Liver (tissue), 9 donors: ENCODE results near the gene RSPO4. TPM values are rescaled to one million over a fixed set of nuclear protein-coding genes. Genes with fewer than 3 reads are reported as not detected.

ENCODE experiments used
- DNase-seq: peaks from one replicate; pipeline ENCODE4 v3.0.0-alpha.2; 2017; ENCODE audit warnings: low spot score
- H3K27ac ChIP-seq, 2 donors: one replicate each; pipeline ENCODE4 v1.7.0; 2013; ENCODE audit warnings: inconsistent platforms in 2 of 2, low read length in 2 of 2, control low read depth in 1 of 2, low read depth in 1 of 2, mild to moderate bottlenecking in 1 of 2
- H3K27me3 ChIP-seq, 4 donors: one replicate each; pipeline versions ENCODE4 v1.6.1 to v1.7.0; 2013; ENCODE audit warnings: low read length in 3 of 4, inconsistent platforms in 1 of 4, mild to moderate bottlenecking in 1 of 4, moderate library complexity in 1 of 4; ENCODE audit not compliant: control insufficient read depth in 4 of 4, insufficient read depth in 4 of 4
- H3K36me3 ChIP-seq, 4 donors: one replicate each; pipeline versions ENCODE4 v1.6.1 to v1.7.0; 2013; ENCODE audit warnings: low read length in 3 of 4, mild to moderate bottlenecking in 3 of 4, low read depth in 1 of 4, moderate library complexity in 1 of 4; ENCODE audit not compliant: control insufficient read depth in 4 of 4, insufficient read depth in 3 of 4
- H3K4me1 ChIP-seq, 4 donors: one replicate each; pipeline versions ENCODE4 v1.6.1 to v1.7.0; 2013; ENCODE audit warnings: low read length in 3 of 4, mild to moderate bottlenecking in 3 of 4, moderate library complexity in 1 of 4; ENCODE audit not compliant: control insufficient read depth in 4 of 4, insufficient read depth in 4 of 4
- H3K4me3 ChIP-seq, 3 donors: one replicate each; pipeline versions ENCODE4 v1.6.1 to v1.7.0; 2013; ENCODE audit warnings: low read length in 3 of 3, control low read depth in 1 of 3, low read depth in 1 of 3, mild to moderate bottlenecking in 1 of 3
- H3K9ac ChIP-seq, 2 donors: one replicate each; pipeline ENCODE4 v1.7.0; 2013; ENCODE audit warnings: low read length in 2 of 2, mild to moderate bottlenecking in 2 of 2, moderate library complexity in 2 of 2, control low read depth in 1 of 2, low read depth in 1 of 2
- H3K9me3 ChIP-seq, 4 donors: one replicate each; pipeline versions ENCODE4 v1.6.1 to v1.7.0; 2013; ENCODE audit warnings: low read length in 3 of 4; ENCODE audit not compliant: control insufficient read depth in 4 of 4
- EGR1 ChIP-seq, 2 donors: IDR thresholded peaks; 2 replicates each; pipeline ENCODE4 v1.6.1; 2016 to 2018; ENCODE audit warnings: antibody characterized with exemption in 2 of 2, low read depth in 2 of 2
- FOXA1 ChIP-seq: IDR thresholded peaks from 2 replicates; pipeline ENCODE4 v1.6.1; 2016; ENCODE audit warnings: antibody characterized with exemption
- HNF4A ChIP-seq, 2 donors: conservative IDR thresholded peaks; 2 replicates each; pipeline ENCODE4 v1.6.1; 2016; ENCODE audit warnings: antibody characterized with exemption in 2 of 2, mild to moderate bottlenecking in 2 of 2
- HNF4G ChIP-seq: IDR thresholded peaks from 2 replicates; pipeline ENCODE4 v1.6.1; 2016; ENCODE audit warnings: antibody characterized with exemption
- JUND ChIP-seq, 2 donors: IDR thresholded peaks; 2 replicates each; pipeline ENCODE4 v1.6.1; 2016; ENCODE audit warnings: antibody characterized with exemption in 2 of 2
- NR2F2 ChIP-seq: IDR thresholded peaks from 2 replicates; pipeline ENCODE4 v1.6.1; 2016; ENCODE audit warnings: antibody characterized with exemption
- RAD21 ChIP-seq, 2 donors: IDR thresholded peaks; 2 replicates each; pipeline ENCODE4 v1.6.1; 2016; ENCODE audit warnings: antibody characterized with exemption in 2 of 2, mild to moderate bottlenecking in 2 of 2
- RXRA ChIP-seq, 2 donors: IDR thresholded peaks; 2 replicates each; pipeline ENCODE4 v1.6.1; 2017 to 2018; ENCODE audit warnings: antibody characterized with exemption in 2 of 2, mild to moderate bottlenecking in 1 of 2
- WGBS: extraction: QIAGEN DNeasy Blood & Tissue Kit; methylation state at CpG from one replicate; pipeline ENCODE4 v1.1.7; 2013; 5-methylcytosine and 5-hydroxymethylcytosine counted together
- polyA plus RNA-seq, 2 donors: library from polyadenylated mRNA; stranded (reverse) in 1 of 2; unstranded in 1 of 2; fragments of 200-250 nt in 1 of 2; fragments of >200 nt in 1 of 2; fragmentation: Nextera tagmentation in 1 of 2; extraction: Ambion mirVana in 1 of 2; gene quantifications; one replicate each; pipeline versions ENCODE4 v1.2.1 to v1.2.3, GENCODE V29; 2013 to 2015
- total RNA-seq, 2 donors: library from RNA; depleted of rRNA; stranded (reverse); fragments of >200 nt; gene quantifications; one replicate each; pipeline ENCODE4 v1.2.3, GENCODE V29; 2014
- TF ChIP-seq, protein P1 (sequence below): IDR thresholded peaks from 2 replicates; pipeline ENCODE4 v1.6.1; 2016; ENCODE audit warnings: antibody characterized with exemption
- TF ChIP-seq, protein P2 (sequence below): fragments of 150-350 bp; IDR thresholded peaks from 2 replicates; pipeline ENCODE4 v1.5.1; 2017; ENCODE audit warnings: improper control_type of control experiment, low read depth, low read length; ENCODE audit not compliant: missing input control
- TF ChIP-seq, protein P3 (sequence below): IDR thresholded peaks from 2 replicates; pipeline ENCODE4 v1.6.1; 2016; ENCODE audit warnings: antibody characterized with exemption
- TF ChIP-seq, protein P4 (sequence below): IDR thresholded peaks from 2 replicates; pipeline ENCODE4 v1.6.1; 2016; ENCODE audit warnings: antibody characterized with exemption, mild to moderate bottlenecking
- donor health status: healthy.
- donor health status: healthy.
- donor health status: healthy.
- donor health status: healthy.
- donor health status: healthy.

RSPO4 gene
- total and polyA plus RNA-seq, 4 donors: not detected

DNA sequence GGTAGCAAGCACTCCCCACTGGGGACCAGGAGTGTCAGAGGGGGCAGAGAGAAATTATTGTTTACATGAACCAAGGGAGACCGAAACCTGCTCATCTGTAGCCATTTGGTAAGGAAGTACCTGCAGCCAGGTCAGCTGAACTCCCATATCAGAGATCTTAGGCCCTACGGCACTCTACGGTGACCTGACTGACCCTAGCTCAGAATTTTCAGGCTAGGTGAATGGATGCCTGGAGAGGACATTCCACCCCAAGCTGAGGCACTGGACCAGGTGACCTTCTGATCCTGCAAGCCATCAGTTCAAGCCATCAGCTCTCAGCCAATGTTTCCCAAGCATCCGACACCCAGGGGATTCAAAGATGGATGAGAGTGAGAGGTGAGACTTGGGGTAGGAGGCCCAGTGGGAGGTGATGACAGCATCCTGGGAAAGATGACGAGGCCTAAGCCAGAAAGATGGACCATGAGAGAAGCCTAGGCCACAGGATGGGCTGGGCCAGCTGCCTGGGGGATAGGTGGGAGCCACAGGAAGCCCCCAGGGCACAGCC, 88.7 kb downstream of the RSPO4 start:
- no peaks in the 10 kb centered on the region for H3K9me3 ChIP-seq
- H3K27ac ChIP-seq: no peak overlapping the region
- WGBS: 82% methylated on average over 5 of the region's 5 CpGs
- no peak overlapping the region for H3K4me3 ChIP-seq
- no peaks in the 10 kb centered on the region for H3K36me3 ChIP-seq
- TF ChIP-seq EGR1 (IDR thresholded peaks at IDR 0.05; ENCODE audit: low read depth in 2 of 2): no peak
- TF ChIP-seq RXRA (IDR thresholded peaks at IDR 0.05): no peak
- TF ChIP-seq HNF4G: no peak
- TF ChIP-seq, protein P1, sequence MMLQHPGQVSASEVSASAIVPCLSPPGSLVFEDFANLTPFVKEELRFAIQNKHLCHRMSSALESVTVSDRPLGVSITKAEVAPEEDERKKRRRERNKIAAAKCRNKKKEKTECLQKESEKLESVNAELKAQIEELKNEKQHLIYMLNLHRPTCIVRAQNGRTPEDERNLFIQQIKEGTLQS: no peak
- TF ChIP-seq, protein P2, sequence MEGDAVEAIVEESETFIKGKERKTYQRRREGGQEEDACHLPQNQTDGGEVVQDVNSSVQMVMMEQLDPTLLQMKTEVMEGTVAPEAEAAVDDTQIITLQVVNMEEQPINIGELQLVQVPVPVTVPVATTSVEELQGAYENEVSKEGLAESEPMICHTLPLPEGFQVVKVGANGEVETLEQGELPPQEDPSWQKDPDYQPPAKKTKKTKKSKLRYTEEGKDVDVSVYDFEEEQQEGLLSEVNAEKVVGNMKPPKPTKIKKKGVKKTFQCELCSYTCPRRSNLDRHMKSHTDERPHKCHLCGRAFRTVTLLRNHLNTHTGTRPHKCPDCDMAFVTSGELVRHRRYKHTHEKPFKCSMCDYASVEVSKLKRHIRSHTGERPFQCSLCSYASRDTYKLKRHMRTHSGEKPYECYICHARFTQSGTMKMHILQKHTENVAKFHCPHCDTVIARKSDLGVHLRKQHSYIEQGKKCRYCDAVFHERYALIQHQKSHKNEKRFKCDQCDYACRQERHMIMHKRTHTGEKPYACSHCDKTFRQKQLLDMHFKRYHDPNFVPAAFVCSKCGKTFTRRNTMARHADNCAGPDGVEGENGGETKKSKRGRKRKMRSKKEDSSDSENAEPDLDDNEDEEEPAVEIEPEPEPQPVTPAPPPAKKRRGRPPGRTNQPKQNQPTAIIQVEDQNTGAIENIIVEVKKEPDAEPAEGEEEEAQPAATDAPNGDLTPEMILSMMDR: no peak
- TF ChIP-seq FOXA1: no peak
- no peaks in the 10 kb centered on the region for H3K4me1 ChIP-seq
- no peaks in the 10 kb centered on the region for H3K27me3 ChIP-seq
- no peak for DNase-seq
- no peak overlapping the region for H3K9ac ChIP-seq

DNA sequence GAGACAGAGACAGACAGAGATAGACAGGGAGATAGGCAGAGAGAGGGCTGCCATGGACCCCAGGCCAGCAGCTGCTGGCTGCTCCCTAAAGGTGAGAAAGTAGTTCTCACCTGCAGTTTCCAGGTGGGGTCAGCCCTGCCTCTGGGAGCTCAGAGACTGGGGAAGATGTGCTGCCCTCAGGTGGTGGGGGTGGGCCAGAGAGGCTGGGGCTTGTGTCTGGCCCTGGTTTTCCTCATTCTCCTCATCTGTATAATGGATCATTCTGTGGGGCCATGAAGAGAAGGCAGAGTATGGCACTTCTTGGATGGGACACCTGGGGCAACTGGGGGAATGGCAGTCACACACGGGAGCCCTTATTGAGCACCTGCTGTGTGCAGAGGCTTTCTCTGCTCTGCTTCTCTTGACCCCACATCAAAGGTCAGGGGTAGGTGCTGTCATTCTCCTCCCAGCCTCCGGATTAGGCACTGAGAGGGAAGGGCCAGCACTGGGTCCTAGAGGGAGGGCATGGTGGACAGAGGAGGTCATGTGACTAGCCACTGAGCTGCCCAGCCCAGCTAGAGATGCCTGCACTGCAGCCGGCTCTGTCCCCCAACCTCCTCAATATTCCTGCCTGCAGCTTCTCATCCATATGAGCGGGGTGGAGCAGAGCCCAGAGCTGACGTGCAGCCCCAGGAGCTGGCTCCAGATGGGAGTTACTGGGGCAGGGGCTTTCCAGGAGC, 90.1 kb downstream of the RSPO4 start:
- Histone ChIP-seq H3K4me3 (no peak overlapping the region), H3K9me3 (no peaks in the 10 kb centered on the region), H3K27me3 (no peaks in the 10 kb centered on the region), H3K27ac (no peak overlapping the region), H3K4me1 (no peaks in the 10 kb centered on the region), H3K36me3 (no peaks in the 10 kb centered on the region), H3K9ac (no peak overlapping the region)
- whole genome bisulfite sequencing: 63% methylated on average over 5 of the region's 5 CpGs
- no peak for TF ChIP-seq RAD21 (IDR thresholded peaks at IDR 0.05)
- no peak for TF ChIP-seq HNF4A (conservative IDR thresholded peaks at IDR 0.05)
- TF ChIP-seq, protein P3, sequence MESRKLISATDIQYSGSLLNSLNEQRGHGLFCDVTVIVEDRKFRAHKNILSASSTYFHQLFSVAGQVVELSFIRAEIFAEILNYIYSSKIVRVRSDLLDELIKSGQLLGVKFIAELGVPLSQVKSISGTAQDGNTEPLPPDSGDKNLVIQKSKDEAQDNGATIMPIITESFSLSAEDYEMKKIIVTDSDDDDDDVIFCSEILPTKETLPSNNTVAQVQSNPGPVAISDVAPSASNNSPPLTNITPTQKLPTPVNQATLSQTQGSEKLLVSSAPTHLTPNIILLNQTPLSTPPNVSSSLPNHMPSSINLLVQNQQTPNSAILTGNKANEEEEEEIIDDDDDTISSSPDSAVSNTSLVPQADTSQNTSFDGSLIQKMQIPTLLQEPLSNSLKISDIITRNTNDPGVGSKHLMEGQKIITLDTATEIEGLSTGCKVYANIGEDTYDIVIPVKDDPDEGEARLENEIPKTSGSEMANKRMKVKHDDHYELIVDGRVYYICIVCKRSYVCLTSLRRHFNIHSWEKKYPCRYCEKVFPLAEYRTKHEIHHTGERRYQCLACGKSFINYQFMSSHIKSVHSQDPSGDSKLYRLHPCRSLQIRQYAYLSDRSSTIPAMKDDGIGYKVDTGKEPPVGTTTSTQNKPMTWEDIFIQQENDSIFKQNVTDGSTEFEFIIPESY: no peak
- TF ChIP-seq, protein P4, sequence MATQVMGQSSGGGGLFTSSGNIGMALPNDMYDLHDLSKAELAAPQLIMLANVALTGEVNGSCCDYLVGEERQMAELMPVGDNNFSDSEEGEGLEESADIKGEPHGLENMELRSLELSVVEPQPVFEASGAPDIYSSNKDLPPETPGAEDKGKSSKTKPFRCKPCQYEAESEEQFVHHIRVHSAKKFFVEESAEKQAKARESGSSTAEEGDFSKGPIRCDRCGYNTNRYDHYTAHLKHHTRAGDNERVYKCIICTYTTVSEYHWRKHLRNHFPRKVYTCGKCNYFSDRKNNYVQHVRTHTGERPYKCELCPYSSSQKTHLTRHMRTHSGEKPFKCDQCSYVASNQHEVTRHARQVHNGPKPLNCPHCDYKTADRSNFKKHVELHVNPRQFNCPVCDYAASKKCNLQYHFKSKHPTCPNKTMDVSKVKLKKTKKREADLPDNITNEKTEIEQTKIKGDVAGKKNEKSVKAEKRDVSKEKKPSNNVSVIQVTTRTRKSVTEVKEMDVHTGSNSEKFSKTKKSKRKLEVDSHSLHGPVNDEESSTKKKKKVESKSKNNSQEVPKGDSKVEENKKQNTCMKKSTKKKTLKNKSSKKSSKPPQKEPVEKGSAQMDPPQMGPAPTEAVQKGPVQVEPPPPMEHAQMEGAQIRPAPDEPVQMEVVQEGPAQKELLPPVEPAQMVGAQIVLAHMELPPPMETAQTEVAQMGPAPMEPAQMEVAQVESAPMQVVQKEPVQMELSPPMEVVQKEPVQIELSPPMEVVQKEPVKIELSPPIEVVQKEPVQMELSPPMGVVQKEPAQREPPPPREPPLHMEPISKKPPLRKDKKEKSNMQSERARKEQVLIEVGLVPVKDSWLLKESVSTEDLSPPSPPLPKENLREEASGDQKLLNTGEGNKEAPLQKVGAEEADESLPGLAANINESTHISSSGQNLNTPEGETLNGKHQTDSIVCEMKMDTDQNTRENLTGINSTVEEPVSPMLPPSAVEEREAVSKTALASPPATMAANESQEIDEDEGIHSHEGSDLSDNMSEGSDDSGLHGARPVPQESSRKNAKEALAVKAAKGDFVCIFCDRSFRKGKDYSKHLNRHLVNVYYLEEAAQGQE: no peak
- TF ChIP-seq RXRA (IDR thresholded peaks at IDR 0.05): no peak
- TF ChIP-seq JUND (IDR thresholded peaks at IDR 0.05): no peak
- no peak for TF ChIP-seq NR2F2
- DNase-seq: no peak
